Measurements from ENCODE around the gene SLC2A9.

The SLC2A9 gene

DNA sequence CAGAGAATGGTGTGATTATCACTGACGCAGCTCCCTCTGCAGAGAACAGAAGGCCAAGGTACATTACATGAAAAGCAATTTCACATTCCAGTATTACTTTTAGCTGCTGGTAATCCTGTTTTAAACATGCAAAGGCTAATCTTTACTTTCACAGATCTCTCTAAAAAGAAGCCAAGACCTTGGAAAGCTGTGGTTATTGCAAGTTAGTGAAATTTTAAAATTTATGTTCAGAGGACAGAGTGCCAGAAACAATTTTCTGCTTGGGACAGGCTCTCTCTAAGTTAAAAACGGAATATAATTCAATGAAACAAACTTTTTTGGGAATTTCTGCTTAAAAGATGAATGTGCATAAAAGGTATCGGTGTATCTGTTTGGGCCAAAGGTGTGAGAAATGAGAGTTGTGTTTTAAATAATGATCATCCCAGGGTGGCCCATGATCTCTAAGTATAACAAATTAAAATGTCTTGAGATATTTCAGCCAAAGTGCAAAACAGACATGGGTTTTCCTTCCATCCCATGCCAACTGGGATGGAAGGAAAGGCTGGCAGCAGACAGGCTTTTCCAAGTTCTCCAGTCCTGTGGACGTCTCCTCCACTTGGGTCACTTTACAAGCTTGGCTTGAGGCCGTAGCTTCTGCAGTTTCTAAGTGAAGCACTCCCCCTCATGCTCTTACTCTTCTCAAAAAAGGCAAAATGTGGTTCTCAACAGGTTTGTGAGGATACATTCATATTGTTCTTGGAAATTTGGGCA, 121.8 kb downstream of the SLC2A9 start:
- DNase-seq (ENCODE audit: low read depth) = no peak
- no peak for TF ChIP-seq CTCF (conservative IDR thresholded peaks at IDR 0.05; ENCODE audit: low read depth, low read length)
- H3K4me3 ChIP-seq (ENCODE audit: low read depth, low read length) = no peak overlapping the region

DNA sequence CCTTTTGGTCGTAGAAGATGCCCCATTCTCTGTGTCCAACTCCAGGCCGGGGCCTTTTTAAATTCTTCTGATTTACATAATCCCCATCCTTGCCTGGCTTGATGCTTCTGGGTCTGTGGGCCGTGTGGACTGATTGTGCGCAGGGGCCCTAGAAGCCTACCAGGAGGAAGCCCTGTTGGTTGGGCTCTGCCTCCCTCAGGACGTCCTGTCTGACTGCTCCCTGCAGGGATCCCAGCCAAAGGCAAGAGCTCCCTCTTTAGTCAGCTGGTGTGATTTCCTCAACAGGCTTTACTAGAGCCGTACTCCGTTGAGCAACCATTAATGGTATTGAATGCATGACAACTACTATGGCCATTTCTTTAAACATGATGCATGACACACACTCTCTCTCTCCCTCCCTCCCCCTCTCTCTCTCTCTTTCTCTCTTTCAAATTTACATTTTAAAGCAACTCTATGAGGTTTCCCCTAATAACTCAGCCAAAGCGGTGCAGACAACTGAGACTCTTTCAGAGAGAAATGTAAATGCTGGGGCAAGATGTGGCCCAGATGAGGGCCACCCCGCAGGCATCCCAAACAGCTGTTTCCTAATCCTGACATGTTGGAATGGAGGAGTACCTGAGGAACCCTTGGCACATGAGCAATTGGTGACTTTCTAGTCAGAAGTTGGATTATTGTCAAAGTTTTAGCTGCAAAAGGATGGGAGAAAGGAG, 122.5 kb downstream of the SLC2A9 start:
- DNase-seq (ENCODE audit: low read depth) = peak; percentile 88
- peak; percentile 78 for TF ChIP-seq CTCF (conservative IDR thresholded peaks at IDR 0.05; ENCODE audit: low read depth, low read length)
- no peak overlapping the region for H3K4me3 ChIP-seq (ENCODE audit: low read depth, low read length)

- DNase-seq (ENCODE audit: low read depth) = no peak
- no peak for TF ChIP-seq CTCF (conservative IDR thresholded peaks at IDR 0.05; ENCODE audit: low read depth, low read length)
Measured at GRCh38 chr4:9895333-9895705, 126.0 kb downstream of the SLC2A9 start.

GRCh38 chr4:9894644-9895332, 126.5 kb downstream of the SLC2A9 start:
- no peak overlapping the region for H3K4me3 ChIP-seq (ENCODE audit: low read depth, low read length)
- TF ChIP-seq CTCF (conservative IDR thresholded peaks at IDR 0.05; ENCODE audit: low read depth, low read length) = no peak
- DNase-seq (ENCODE audit: low read depth) = no peak

More at GRCh38 chr4:9895333-9895705, 126.0 kb downstream of the SLC2A9 start:
- no peak overlapping the region for H3K4me3 ChIP-seq (ENCODE audit: low read depth, low read length)

DNA sequence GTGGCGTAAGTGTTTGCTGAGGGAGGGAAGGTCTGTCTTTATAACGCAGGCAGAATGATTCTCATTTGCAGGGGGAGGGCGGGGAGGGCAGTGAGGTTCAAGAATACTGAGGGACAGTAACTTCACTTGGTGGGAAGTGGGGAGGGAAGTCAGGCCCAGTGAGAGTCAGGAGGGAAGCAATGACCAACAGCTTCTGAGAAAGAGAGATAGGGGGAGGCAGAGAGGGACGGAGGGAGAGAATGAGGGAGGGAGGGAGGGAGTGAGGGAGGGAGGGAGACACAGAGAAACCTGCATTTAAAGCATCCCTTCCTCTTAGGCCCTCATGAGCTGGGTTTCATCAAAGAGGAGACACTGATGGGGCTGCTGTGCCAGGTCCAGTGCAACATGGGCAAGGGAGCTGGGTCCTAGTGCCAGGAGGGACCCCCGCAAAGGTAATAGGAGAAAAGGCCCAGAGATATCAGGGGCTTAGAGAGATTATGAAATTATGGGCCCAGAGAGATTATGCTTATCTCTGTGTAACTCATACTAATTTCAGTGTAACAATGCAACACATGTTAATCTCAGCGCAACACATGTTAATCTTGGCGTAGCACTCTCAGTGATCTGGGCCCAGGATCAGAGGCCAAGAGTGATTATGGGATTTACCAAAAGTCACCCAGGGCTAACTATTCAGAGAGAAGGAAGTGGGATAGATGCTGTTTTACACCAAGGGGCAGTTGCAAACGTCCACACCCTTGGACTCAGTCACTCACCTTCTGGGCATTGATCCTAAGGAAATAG, 127.8 kb downstream of the SLC2A9 start:
- TF ChIP-seq CTCF (conservative IDR thresholded peaks at IDR 0.05; ENCODE audit: low read depth, low read length) = no peak
- H3K4me3 ChIP-seq (ENCODE audit: low read depth, low read length) = no peak overlapping the region
- DNase-seq (ENCODE audit: low read depth) = no peak

- no peak overlapping the region for H3K4me3 ChIP-seq (ENCODE audit: low read depth, low read length)
- DNase-seq (ENCODE audit: low read depth) = no peak
- TF ChIP-seq CTCF (conservative IDR thresholded peaks at IDR 0.05; ENCODE audit: low read depth, low read length) = no peak
Measured at GRCh38 chr4:9891740-9892139, 129.6 kb downstream of the SLC2A9 start.
